Activated CD4-positive, CD25-positive, alpha-beta regulatory T cell (primary cell): ENCODE results near the gene PPID.
"Not testable (repeated sequence)": the region's sequence is repeated elsewhere in the genome, so short reads cannot be mapped to it uniquely, and the experiment has no call there.

Source experiments
- DNase-seq, 4 experiments: peaks; one replicate each; lab custom pipeline; 2025; lab: John Stamatoyannopoulos, UW

PPID gene

DNA sequence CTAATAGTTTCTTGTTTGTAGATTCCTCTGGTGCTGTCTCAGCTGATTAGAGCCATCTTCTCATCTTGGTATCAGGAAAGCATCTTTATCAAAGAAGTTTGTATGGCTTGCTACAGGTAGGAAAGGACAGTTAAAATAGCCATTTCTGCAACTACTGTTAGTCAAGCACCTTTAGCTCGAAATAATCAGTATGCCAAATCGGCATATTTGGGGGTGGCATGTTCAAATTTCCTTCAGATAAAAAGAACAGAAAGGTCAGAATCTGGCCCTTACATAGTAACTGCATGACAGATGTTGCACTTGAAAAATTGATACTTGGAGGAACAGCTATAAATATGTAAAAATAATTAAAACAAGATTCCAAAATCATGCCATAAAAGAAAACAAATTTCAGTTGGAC, 56.3 kb downstream of the PPID start:
- DNase-seq: no peak

DNA sequence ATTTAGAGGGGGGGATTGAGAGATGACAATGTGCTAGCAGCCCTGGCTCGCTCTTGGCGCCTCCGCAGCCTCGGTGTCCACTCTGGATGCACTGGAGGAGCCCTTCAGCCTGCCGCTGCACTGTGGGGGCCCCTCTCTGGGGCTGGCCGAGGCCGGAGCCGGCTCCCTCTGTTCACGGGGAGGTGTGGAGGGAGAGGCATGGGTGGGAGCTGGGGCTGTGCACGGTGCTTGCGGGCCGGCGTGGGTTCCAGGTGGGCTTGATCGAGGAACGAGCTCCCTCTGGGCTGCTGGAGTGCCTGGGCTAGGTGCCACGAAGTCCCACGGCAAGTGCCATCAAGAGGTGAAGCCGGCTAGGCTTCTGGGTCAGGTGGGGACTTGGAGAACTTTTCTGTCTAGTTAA, 58.4 kb downstream of the PPID start:
- DNase-seq: no peak

DNA sequence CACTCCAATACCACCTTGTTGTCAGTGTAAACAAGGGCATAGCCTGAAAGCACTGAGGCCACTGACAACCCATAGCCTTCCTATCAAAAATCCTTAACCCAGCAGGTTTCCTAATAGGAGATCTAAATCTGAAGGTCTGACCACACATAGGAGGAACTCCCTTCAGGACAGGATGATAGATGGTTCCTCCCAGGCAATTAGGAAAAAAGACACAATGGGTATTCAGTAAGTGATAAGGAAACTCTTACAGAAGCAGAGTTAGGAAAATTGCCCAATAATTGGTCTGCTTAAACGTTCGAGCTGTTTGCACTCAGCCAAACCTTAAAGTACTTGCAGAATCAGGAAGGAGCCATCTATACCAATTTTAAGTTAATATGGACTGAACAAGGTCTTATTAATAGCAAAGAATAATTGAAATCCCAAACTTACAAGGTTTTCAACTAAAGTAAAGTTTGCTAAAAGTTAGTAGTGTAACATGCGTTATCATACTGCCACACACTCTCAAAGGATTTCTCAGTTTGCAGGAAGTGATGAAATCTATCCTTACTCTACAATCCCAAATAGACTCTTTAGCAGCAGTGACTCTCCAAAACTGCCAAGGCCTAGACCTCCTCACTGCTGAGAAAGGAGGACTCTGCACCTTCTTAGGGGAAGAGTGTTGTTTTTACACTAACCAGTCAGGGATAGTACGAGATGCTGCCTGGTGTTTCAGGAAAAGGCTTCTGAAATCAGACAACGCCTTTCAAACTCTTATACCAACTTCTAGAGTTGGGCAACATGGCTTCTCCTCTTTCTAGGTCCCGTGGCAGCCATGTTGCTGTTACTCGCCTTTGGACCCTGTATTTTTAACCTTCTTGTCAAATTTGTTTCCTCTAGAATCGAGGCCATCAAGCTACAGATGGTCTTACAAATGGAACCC, 59.2 kb downstream of the PPID start:
- not testable (repeated sequence) for DNase-seq

DNA sequence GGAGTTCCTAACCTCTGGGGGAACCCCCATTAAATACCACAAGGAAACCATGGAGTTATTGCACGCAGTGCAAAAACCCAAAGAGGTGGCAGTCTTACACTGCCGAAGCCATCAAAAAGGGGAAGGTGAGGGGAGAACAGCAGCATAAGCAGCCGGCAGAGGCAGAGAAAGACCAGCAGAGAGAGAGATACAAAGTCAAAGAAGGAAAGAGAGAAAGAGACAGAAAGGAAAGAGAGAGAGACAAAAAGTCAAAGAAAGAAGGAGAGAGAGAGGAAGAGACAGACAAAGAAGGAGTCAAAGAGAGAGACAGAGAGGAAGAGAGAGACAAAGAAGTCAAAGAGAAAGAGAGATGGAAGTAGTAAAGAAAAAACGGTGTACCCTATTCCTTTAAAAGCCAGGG, 59.9 kb downstream of the PPID start:
- DNase-seq: not testable (repeated sequence)
